NCI-H1092 treated with DMSO at 0.1 percent for 48 hours (cell line): Measurements from ENCODE around the gene TSHZ2.

Experiments
- DNase-seq: peaks from one replicate; lab custom pipeline; 2025; lab: John Stamatoyannopoulos, UW

The TSHZ2 gene

GRCh38 chr20:53210041-53210440, 237.9 kb downstream of the TSHZ2 start:
- DNase-seq: no peak

DNA sequence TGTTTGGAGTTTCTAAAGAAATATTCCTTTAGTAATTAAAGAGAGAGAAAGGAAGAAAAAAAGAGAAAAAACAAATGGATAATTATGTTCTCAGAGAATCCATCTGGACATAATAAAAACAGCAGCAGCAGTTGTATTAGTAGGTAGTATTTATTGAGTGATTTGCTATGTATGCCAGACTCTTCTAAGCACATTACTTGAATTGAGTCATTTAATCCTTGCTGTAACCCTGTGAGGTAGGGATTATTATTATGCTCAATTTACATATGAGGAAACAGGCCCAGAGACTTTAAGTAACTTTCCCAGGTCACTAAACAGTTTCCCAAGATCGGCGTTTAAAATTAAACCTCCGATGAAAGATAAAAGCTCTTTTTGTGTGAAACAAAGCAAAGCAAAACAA, 238.8 kb downstream of the TSHZ2 start:
- no peak for DNase-seq

DNA sequence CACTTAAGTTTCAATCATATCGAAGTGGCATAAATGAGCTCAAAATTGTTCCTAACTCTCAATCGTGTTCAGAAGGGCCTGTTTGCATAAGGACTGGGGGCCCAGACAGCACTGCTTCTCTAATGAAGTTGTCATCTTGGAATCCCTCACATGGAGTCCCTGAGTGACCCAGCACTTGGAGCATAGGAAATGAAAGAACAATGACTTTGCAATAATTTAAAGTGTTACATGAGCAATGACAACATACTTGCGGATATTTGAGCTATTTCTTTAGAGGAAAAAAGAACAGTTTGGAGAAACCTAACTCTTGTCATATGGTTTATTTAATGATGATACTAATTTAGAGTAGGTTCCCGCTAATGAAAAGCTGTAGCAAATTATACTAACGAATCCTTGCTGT, 239.9 kb downstream of the TSHZ2 start:
- no peak for DNase-seq

- no peak for DNase-seq
Measured at GRCh38 chr20:53214392-53214791, 242.2 kb downstream of the TSHZ2 start.

DNA sequence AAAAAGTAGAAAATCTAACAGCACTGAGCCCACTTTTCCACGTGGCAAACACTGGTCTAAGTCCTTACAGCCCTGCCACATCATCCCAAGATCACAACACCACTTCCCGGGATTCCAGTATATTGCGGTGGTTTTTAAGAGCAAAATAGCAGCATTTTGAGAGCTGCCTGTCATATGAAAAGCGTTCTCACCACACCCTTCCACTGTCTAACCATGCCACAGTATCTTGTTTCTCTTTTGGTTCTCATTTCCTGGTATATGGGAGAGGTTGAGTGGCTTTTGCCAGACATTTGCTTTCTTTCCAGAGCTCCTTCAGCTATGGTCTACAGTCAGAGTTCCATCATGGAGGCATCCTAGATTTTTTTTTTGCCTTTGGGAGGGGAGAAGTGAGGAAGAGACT, 243.0 kb downstream of the TSHZ2 start:
- DNase-seq: no peak

- no peak for DNase-seq
Measured at GRCh38 chr20:53216478-53216855, 244.3 kb downstream of the TSHZ2 start.

- peak; percentile 58 for DNase-seq
Measured at GRCh38 chr20:53216856-53217576, 244.9 kb downstream of the TSHZ2 start.

GRCh38 chr20:53220482-53221307, 248.5 kb downstream of the TSHZ2 start:
- no peak for DNase-seq

DNA sequence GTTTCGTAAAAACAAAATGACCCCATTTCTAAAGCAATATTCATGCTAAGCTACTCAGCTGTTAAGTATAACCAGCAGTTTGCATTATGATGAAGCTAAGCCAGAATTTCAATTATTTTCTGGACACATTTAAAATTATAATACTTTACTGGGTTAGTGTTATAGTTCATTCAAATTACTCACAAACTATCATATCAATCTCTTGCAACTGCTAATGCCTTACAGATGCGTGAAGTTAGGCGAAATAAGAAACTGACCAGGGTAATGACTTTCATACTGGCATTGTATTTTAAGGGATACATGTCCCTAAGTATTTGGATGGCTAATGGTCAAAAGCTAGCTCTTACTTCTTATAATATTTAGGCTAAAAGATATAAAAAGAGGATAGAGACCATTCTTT, 249.6 kb downstream of the TSHZ2 start:
- DNase-seq: no peak

- DNase-seq: no peak
Measured at GRCh38 chr20:53222416-53222815, 250.3 kb downstream of the TSHZ2 start.

DNA sequence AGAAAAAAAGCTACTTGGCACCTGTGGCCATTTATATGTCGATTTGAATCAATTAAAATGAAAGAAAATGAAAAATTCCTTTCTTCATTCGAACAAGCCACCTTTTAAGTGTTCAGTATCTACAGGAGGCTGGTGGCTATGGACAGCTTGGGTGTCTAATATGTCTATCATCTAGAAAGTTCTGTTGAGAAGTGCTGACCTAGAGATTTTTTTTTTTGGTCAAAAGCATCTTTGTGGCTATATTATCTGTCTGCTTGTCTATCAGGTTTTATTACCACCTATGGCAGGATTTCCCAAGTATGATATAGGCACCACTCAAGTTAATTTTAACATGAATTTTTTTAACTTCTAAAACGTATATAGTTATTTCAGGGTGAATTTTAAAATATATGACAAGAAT, 250.8 kb downstream of the TSHZ2 start:
- DNase-seq: no peak

DNA sequence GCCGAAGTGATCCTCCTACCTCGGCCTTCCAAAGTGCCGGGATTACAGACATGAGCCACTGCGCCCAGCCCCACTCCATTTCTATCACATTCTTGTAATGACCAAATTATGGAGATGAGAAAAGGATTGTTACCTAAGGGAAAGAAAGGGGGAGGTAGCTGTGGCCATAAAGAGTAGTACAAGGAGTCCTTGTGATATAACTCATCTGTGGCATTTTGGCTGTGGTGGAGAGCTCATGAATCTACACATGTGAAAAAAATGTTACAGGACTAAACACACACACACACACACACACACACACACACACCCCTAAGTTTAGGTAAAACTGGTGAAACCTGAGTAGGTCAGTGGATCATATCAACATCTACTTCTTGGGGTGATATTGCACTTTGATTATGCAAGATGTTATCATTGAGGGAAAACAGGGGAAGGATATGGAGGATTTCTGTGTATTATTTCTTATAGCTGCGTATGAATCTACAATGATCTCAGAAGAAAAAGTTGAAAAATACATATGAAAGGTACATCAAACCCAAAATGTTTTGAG, 251.5 kb downstream of the TSHZ2 start:
- DNase-seq: no peak

- no peak for DNase-seq
Measured at GRCh38 chr20:53224851-53225250, 252.7 kb downstream of the TSHZ2 start.

DNA sequence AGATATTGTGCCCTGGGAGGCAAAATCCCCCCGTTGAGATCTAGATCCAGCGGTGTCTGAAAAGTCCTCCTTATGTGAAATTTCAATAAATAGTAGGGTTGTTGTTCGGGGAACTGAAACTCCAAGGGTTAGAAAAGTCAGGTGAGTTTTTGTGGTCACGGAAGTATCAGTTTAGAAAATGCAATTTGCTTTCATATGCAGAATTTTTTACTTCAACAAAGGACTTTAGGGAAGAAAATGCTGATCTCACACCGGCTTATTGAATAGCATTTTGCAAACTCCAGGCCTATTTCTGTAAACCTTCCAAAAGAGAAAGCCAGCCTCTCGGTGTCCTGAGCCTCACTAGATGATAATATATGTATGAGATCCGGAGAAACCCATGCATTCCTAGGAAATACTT, 254.7 kb downstream of the TSHZ2 start:
- no peak for DNase-seq

DNA sequence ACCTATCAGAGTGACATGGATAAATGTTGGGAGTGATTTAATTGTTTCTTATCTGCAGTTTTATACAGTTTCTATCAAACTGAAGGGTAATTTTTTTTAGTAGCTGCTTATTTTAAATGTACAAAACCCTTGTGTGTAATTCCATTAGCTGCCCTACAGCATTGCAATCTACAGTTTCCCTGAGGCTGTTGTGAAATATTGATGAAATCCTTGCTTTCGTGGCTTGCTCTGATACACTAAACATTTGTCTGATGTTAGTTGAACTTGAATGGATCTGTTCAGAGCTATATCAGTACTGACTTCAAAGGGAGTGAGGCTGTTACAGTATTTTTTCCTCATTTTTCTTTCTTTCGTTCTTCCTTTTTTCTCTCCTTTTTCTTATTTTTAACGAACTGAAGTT, 255.4 kb downstream of the TSHZ2 start:
- no peak for DNase-seq

GRCh38 chr20:53231061-53231460, 258.9 kb downstream of the TSHZ2 start:
- DNase-seq: no peak

DNA sequence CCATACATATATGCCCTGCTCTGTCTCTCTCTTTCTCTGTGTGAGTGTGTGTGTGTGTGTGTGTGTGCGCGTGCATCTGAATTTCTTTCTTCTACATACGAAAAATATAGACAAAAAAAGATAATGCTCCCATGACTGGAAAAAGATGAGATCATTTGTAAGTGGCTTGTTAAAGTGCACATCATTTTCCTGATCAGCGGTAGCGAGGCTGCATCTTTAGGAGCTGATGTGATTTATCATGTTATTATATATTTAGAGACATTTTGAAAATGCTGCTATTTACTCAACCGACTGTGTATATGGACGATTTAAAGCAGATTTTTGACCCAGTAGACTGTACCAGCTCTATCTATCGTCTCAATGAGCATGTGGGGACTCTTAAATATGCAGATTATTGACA, 265.3 kb downstream of the TSHZ2 start:
- no peak for DNase-seq

GRCh38 chr20:53238121-53238660, 266.0 kb downstream of the TSHZ2 start:
- DNase-seq: no peak

- no peak for DNase-seq
Measured at GRCh38 chr20:53243152-53243551, 271.0 kb downstream of the TSHZ2 start.

- DNase-seq: no peak
Measured at GRCh38 chr20:53244711-53245110, 272.6 kb downstream of the TSHZ2 start.

- no peak for DNase-seq
Measured at GRCh38 chr20:53245574-53245973, 273.4 kb downstream of the TSHZ2 start.

GRCh38 chr20:53247468-53248103, 275.4 kb downstream of the TSHZ2 start:
- no peak for DNase-seq

DNA sequence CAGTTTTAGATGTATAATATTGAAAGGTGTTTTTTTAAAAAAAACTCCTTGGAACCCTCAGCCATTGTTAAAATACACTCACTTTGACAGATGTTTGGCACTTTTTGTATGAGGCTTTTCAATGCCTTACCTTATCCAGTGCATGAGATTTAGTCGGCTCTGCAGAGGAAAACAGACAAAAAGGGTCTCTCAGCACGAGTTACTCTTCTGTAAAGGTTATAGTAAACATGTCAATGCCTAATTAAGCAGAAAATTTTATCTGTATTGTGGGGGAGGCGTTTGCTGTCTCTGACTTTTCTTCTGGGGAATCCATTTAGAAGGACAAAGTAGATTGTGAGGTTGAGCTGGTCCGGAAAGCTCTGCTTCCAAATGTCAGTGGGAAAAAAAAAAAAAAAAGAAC, 278.3 kb downstream of the TSHZ2 start:
- no peak for DNase-seq
